Hepatocyte (in vitro differentiated cells): ENCODE measurements around the gene COL13A1.

Source experiments
- CTCF ChIP-seq: fragments of 200-600 bp; sonication (generic); IDR thresholded peaks from 2 replicates; pipeline ENCODE4 v1.5.1; 2016; ENCODE audit warnings: antibody characterized with exemption, mild to moderate bottlenecking; ENCODE audit not compliant: poor library complexity
- EZH2 ChIP-seq: fragments of 200-600 bp; sonication (generic); IDR thresholded peaks from 2 replicates; pipeline ENCODE4 v1.6.1; 2016; ENCODE audit warnings: antibody characterized with exemption, mild to moderate bottlenecking, borderline replicate concordance

GRCh38 chr10:69844698-69845097, 43.0 kb downstream of the COL13A1 start:
- TF ChIP-seq EZH2: no peak
- no peak for TF ChIP-seq CTCF
